ENCODE measurements around the gene SPAG6.
"Not testable (repeated sequence)": the region's sequence is repeated elsewhere in the genome, so short reads cannot be mapped to it uniquely, and the experiment has no call there.

SPAG6 gene

GRCh38 chr10:22343731-22344130, 1.6 kb upstream of the SPAG6 start:
- no peak for FAIRE-seq

DNA sequence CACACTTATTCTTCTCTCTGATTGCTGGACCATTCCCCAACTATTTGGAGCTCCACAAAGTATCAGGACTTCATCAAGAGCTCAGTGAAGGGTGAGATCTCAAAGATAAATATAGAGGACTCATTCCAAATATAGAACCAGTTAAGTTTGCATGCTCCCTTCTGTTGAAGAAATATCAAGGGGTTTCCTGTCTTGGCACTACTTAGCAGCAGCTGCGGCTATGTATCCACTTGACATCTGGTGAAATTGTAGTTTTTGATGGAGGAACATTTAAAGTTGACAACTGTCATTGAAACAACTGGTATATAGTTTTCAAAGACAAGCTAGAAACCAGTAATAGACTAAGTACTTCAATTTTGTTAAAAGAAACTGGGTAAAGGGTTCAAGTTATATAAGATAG, 1.0 kb upstream of the SPAG6 start:
- no peak for FAIRE-seq

DNA sequence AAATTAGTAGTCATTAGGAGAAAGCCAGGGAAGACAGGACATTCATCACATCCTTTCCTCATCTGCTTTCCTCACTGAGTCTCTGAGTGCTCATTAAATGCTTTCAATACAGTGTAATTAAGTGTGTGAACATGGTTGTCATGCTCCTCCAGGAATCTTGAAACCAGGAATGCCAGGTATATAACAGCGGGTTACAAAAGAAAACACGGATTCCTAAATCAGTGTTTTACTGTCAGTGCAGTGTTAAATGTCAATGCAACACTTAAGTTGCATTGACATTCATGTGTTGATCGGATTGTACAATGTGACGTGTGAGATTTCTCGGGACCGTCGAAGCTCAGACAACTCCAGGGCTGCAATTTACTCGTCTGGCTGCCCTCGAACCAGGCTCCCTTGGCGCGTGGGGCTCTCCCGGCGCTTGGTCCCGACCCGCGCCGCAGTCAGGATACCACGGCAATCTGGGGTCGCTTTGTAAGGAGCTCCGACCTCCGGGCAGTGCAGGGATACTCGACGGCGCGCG, 455 bp upstream of the SPAG6 start:
- no peak for FAIRE-seq

- no peak for FAIRE-seq
Observed at GRCh38 chr10:22346096-22346661, 883 bp downstream of the SPAG6 start.

DNA sequence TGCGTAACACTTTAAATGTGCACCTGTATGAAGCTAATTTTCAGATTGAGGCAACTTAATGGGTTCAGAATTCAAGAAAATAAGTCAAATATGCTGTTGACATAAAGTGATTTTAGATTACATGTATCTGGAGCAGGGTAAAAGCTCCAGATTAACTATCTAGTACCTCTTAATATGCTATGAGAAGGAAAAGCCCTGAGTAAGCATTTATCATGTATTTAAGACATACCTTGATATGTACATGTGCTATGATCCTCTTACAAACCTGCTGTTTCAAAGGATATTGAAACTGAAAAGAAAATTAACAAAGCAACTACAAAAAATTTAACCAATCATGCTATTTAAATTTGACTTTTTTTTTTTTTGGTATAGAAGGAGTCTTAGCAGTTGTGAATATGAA, 4.5 kb downstream of the SPAG6 start:
- FAIRE-seq = no peak

- FAIRE-seq = no peak
Observed at GRCh38 chr10:22351131-22351703, 5.9 kb downstream of the SPAG6 start.

GRCh38 chr10:22356324-22356873, 11.1 kb downstream of the SPAG6 start:
- no peak for FAIRE-seq

- not testable (repeated sequence) for FAIRE-seq
Observed at GRCh38 chr10:22357770-22358169, 12.5 kb downstream of the SPAG6 start.

DNA sequence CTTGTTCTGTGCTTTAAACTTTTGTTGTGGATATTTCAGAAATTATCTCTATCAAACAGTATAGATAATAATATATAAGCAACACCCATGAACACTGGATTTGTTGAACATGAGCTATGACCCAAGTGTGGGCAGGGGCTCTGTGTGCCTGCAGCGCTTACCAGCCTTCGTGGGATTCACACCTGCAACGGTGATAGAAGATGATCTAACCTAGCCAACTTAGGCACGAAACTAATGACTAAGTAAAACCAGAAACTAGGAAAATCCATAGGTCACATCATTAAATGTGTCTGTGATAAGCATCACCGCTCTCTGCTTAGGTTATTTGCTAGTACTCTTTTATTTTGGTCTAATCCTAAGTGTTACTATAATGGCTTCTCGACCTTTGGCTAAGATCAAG, 18.0 kb downstream of the SPAG6 start:
- FAIRE-seq = no peak

DNA sequence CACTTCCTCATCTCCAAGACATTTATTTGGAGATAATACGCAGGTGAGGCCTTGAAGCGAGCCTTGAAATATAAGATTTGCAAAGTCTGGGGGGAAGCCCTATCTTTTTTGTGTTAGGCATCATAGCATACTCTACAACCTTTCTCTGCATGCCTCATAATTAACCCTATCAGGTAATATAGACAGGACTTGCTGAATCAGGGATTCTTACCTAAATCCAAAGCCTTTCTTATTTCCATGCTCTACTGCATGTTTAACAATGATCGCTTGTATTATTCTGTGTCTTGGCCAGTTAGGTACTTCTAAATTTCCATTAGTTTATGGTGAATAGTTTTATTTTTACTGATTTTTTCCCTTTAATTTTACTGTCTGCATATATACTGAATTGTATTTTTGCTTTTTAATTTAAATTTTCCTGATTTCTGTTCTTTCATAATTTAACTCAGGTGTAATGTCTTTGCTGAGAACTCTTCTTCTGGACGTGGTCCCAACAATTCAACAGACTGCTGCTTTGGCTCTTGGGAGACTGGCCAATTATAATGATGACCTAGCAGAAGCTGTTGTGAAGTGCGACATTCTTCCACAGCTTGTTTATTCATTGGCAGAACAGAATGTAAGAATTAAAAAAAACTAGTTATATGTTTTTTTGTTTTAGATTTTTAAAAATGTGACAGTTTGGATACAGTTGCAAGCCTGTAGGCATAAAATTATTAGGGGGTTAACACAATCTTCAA, 19.3 kb downstream of the SPAG6 start:
- no peak for FAIRE-seq

GRCh38 chr10:22365233-22365632, 19.9 kb downstream of the SPAG6 start:
- FAIRE-seq = no peak

DNA sequence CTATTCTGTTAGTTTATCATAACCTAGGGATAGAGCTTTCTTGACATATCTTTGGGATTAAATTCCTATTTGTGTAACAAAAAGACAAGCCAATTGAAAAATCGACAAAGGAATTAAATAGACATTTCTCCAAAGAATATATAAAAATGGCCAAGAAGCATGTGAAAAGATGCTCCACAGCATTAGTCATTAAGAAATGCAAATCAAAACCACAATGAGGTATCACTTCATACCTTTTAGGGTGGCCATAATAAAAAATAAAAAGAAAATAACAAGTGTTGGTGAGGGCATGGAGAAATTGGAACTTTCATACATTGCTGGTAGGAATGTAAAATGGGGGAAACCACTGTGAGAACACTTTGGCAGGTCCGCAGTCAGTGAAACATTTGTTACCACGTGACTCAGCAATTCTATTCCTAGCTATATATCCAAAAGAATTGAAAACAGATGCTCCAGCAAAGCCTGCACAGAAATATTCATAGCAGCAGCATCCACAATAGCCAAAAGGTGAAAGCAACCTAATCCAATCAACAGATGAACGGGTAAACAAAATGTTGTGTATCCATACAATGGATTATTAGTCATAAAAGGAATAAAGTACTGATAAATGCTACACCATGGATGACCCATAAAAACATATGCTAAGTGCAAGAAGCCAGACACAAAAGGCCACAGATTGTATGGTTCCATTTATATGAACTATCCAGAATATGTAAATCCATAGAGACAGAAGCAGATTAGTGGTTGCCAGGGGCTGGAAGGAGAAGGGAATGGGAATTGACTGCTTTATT, 20.5 kb downstream of the SPAG6 start:
- FAIRE-seq = no peak

DNA sequence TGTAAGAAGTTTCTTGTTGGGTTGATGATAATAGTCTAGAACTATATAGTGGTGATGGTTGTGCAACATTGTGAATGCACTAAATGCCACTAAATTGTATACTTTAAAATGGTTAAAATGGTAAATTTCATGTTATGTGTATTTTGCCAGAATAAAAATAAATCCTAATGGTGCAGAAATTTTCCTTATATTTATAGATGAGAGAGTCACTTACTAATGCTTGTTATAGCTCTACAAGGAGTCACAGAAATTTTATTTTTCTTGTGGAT, 21.1 kb downstream of the SPAG6 start:
- no peak for FAIRE-seq

- no peak for FAIRE-seq
Observed at GRCh38 chr10:22366771-22367170, 21.5 kb downstream of the SPAG6 start.

DNA sequence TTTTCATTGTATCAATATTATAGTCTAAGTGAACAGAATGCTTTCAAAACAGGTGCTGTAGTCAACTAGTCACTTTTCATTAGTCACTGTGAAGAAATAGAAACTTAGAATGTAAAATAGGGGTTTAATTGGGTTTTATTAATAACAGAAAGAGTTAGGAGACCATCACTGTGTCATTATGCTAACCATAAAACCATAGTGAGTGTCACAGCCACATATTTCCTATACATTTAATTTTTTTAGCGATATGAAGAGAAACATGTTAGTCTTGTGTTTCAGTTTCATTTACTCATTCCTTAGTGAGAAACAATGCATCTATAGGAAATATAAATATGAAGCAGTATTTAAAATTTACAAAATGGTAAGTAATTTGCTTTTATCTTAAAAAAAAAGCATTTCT, 22.2 kb downstream of the SPAG6 start:
- FAIRE-seq = no peak

DNA sequence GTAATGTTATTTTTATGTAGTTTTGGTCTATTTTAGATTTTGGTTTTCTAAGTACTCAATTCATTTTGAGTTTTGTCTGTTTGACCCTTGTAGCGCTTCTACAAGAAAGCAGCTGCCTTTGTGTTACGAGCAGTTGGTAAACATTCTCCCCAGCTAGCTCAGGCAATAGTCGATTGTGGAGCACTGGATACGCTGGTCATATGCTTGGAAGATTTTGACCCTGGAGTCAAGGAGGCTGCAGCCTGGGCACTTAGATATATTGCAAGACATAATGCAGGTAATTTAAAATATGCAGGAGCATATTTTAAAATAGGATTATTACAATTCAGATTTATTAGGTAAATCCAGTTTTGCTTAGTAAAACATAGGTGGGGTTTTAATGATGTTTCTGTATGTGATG, 23.1 kb downstream of the SPAG6 start:
- no peak for FAIRE-seq

GRCh38 chr10:22368981-22369380, 23.7 kb downstream of the SPAG6 start:
- no peak for FAIRE-seq

GRCh38 chr10:22369434-22370072, 24.3 kb downstream of the SPAG6 start:
- no peak for FAIRE-seq

DNA sequence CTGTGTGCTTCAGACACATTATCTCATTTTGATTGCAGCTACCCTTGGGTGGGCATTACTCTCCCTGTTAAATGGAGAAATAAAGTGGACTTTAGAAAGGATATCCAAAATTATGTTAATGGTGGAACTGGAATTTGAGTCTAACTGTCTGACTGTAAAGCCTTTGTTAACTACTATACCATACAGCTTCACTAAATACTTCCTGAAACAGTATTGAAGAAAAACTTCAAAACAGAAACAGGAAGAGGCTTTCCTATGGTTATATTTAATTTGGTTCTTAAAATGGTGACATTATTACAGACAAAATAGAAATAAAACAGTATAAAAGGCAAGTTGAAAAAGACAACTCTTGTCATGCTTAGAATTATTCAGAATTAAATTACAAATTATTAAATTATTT, 25.0 kb downstream of the SPAG6 start:
- FAIRE-seq = no peak

- FAIRE-seq = no peak
Observed at GRCh38 chr10:22372298-22372697, 27.0 kb downstream of the SPAG6 start.

GRCh38 chr10:22372917-22373316, 27.6 kb downstream of the SPAG6 start:
- FAIRE-seq = no peak

GRCh38 chr10:22374489-22375126, 29.3 kb downstream of the SPAG6 start:
- FAIRE-seq = no peak
